ENCODE results near the gene ELOVL6. TPM values are rescaled to one million over a fixed set of nuclear protein-coding genes. Genes with fewer than 3 reads are reported as not detected.

ELOVL6 gene
- total and polyA plus RNA-seq, 10 of the 15 experiments (the other 5 are each of a cell fraction or from before 2014, with no cell fraction given): 3.9 to 33.5 (median 8.1) TPM

DNA sequence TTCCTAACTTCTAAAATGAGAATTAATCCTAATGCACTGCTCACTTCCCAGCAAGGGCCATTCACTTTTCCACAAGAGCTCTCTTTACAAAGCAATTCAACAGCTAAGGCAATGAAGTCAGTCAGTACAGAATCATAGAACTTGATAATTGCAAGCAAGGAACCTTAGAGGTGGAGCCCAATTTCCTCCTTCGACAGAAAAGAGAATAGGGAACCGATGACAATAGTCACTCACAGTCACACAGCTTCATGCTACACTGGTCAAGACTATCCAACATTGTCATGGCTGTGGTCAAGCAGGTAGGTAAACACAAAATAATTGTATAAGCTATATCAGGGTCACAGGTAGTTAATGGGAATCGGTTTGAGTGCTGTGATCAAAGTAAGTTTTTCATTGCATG is 90.0 kb downstream of the ELOVL6 start (continued):
- TF ChIP-seq SPI1 (IDR thresholded peaks at IDR 0.05; ENCODE audit: borderline replicate concordance, insufficient read depth, low read depth, low read length) (peak; percentile 70; the same call in 1 of the 2 replicates), BRCA1 (IDR thresholded peaks at IDR 0.05; ENCODE audit: low read depth, low read length) (no peak), NFIC (IDR thresholded peaks at IDR 0.05; ENCODE audit: low read depth, low read length) (no peak), SREBF1 (IDR thresholded peaks at IDR 0.05; ENCODE audit: low read length) (no peak), YY1 (IDR thresholded peaks at IDR 0.05; ENCODE audit: low read depth, low read length) (no peak), BHLHE40 (IDR thresholded peaks at IDR 0.05; ENCODE audit: borderline replicate concordance in 1 of 2, low read depth in 2 of 2, low read length in 1 of 2) (no peak), SMARCA5 (IDR thresholded peaks at IDR 0.05) (no peak), ASH2L (IDR thresholded peaks at IDR 0.05; ENCODE audit: borderline replicate concordance, low read depth) (no peak), MYC (IDR thresholded peaks at IDR 0.05; ENCODE audit: insufficient read depth, insufficient read length, insufficient replicate concordance, low read length, severe bottlenecking) (no peak), SP1 (IDR thresholded peaks at IDR 0.05; ENCODE audit: low read depth, low read length) (no peak), MEF2B (IDR thresholded peaks at IDR 0.05; ENCODE audit: partially characterized antibody, poor library complexity, severe bottlenecking) (no peak), CREB1 (IDR thresholded peaks at IDR 0.05; ENCODE audit: low read depth) (no peak), NFYB (IDR thresholded peaks at IDR 0.05; ENCODE audit: insufficient read depth, low read depth, low read length) (no peak), RB1 (IDR thresholded peaks at IDR 0.05; ENCODE audit: borderline replicate concordance) (no peak), ZNF687 (IDR thresholded peaks at IDR 0.05) (no peak), BCL11A (IDR thresholded peaks at IDR 0.05; ENCODE audit: low read depth, low read length) (no peak)
- TF ChIP-seq, protein P1, sequence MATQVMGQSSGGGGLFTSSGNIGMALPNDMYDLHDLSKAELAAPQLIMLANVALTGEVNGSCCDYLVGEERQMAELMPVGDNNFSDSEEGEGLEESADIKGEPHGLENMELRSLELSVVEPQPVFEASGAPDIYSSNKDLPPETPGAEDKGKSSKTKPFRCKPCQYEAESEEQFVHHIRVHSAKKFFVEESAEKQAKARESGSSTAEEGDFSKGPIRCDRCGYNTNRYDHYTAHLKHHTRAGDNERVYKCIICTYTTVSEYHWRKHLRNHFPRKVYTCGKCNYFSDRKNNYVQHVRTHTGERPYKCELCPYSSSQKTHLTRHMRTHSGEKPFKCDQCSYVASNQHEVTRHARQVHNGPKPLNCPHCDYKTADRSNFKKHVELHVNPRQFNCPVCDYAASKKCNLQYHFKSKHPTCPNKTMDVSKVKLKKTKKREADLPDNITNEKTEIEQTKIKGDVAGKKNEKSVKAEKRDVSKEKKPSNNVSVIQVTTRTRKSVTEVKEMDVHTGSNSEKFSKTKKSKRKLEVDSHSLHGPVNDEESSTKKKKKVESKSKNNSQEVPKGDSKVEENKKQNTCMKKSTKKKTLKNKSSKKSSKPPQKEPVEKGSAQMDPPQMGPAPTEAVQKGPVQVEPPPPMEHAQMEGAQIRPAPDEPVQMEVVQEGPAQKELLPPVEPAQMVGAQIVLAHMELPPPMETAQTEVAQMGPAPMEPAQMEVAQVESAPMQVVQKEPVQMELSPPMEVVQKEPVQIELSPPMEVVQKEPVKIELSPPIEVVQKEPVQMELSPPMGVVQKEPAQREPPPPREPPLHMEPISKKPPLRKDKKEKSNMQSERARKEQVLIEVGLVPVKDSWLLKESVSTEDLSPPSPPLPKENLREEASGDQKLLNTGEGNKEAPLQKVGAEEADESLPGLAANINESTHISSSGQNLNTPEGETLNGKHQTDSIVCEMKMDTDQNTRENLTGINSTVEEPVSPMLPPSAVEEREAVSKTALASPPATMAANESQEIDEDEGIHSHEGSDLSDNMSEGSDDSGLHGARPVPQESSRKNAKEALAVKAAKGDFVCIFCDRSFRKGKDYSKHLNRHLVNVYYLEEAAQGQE (IDR thresholded peaks at IDR 0.05; ENCODE audit: low read depth, low read length): no peak
- TF ChIP-seq, protein P2, sequence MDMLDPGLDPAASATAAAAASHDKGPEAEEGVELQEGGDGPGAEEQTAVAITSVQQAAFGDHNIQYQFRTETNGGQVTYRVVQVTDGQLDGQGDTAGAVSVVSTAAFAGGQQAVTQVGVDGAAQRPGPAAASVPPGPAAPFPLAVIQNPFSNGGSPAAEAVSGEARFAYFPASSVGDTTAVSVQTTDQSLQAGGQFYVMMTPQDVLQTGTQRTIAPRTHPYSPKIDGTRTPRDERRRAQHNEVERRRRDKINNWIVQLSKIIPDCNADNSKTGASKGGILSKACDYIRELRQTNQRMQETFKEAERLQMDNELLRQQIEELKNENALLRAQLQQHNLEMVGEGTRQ (IDR thresholded peaks at IDR 0.05; ENCODE audit: borderline replicate concordance, low read depth, low read length): no peak
- TF ChIP-seq, protein P3, sequence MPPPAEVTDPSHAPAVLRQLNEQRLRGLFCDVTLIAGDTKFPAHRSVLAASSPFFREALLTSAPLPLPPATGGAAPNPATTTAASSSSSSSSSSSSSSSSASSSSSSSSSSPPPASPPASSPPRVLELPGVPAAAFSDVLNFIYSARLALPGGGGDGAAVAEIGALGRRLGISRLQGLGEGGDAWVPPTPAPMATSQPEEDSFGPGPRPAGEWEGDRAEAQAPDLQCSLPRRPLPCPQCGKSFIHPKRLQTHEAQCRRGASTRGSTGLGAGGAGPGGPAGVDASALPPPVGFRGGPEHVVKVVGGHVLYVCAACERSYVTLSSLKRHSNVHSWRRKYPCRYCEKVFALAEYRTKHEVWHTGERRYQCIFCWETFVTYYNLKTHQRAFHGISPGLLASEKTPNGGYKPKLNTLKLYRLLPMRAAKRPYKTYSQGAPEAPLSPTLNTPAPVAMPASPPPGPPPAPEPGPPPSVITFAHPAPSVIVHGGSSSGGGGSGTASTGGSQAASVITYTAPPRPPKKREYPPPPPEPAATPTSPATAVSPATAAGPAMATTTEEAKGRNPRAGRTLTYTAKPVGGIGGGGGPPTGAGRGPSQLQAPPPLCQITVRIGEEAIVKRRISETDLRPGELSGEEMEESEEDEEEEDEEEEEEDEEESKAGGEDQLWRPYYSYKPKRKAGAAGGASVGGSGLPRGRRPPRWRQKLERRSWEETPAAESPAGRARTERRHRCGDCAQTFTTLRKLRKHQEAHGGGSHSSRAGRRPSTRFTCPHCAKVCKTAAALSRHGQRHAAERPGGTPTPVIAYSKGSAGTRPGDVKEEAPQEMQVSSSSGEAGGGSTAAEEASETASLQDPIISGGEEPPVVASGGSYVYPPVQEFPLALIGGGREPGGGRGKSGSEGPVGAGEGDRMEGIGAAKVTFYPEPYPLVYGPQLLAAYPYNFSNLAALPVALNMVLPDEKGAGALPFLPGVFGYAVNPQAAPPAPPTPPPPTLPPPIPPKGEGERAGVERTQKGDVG (CRISPR knock-in tag; IDR thresholded peaks at IDR 0.05): no peak
